HG03571 (cell line): ENCODE data around the gene NRIP1.

ENCODE experiments used
- ATAC-seq: cut with Tn5 transposase; IDR thresholded peaks from one replicate; pipeline ENCODE4 v1.9.1; 2021; ENCODE audit not compliant: unreplicated experiment

The NRIP1 gene

GRCh38 chr21:15009837-15010363 is 54.9 kb downstream of the NRIP1 start:
- ATAC-seq: no peak

- no peak for ATAC-seq
Observed at GRCh38 chr21:15007716-15008296, 57.0 kb downstream of the NRIP1 start.

- ATAC-seq: no peak
Observed at GRCh38 chr21:15006594-15007230, 58.1 kb downstream of the NRIP1 start.

- ATAC-seq: no peak
Observed at GRCh38 chr21:15005391-15005790, 59.4 kb downstream of the NRIP1 start.

GRCh38 chr21:15004721-15005370 is 60.0 kb downstream of the NRIP1 start:
- no peak for ATAC-seq

- ATAC-seq: no peak
Observed at GRCh38 chr21:15003463-15004135, 61.2 kb downstream of the NRIP1 start.

GRCh38 chr21:15001857-15002606 is 62.8 kb downstream of the NRIP1 start:
- no peak for ATAC-seq

GRCh38 chr21:15001113-15001512 is 63.7 kb downstream of the NRIP1 start:
- ATAC-seq: no peak

- no peak for ATAC-seq
Observed at GRCh38 chr21:15000081-15000480, 64.7 kb downstream of the NRIP1 start.

GRCh38 chr21:14998784-14999183 is 66.0 kb downstream of the NRIP1 start:
- no peak for ATAC-seq

- ATAC-seq: no peak
Observed at GRCh38 chr21:14998336-14998735, 66.5 kb downstream of the NRIP1 start.

- no peak for ATAC-seq
Observed at GRCh38 chr21:14995695-14996490, 68.9 kb downstream of the NRIP1 start.

- no peak for ATAC-seq
Observed at GRCh38 chr21:14995226-14995625, 69.6 kb downstream of the NRIP1 start.

GRCh38 chr21:14993115-14993514 is 71.7 kb downstream of the NRIP1 start:
- no peak for ATAC-seq

GRCh38 chr21:14991957-14992356 is 72.8 kb downstream of the NRIP1 start:
- no peak for ATAC-seq

GRCh38 chr21:14989359-14989758 is 75.4 kb downstream of the NRIP1 start:
- no peak for ATAC-seq

GRCh38 chr21:14988760-14989159 is 76.0 kb downstream of the NRIP1 start:
- ATAC-seq: no peak

- no peak for ATAC-seq
Observed at GRCh38 chr21:14987370-14988170, 77.2 kb downstream of the NRIP1 start.

- ATAC-seq: no peak
Observed at GRCh38 chr21:14985306-14985705, 79.5 kb downstream of the NRIP1 start.
